ENCODE measurements around the gene PDE6B. TPM values are rescaled to one million over a fixed set of nuclear protein-coding genes. Genes with fewer than 3 reads are reported as not detected.
"Not testable (repeated sequence)": the region's sequence is repeated elsewhere in the genome, so short reads cannot be mapped to it uniquely, and the experiment has no call there.

Gene PDE6B
- polyA plus RNA-seq, 2 donors: 0.41 to 0.89 TPM

GRCh38 chr4:687971-688853 lies 62.8 kb downstream of the PDE6B start:
- peaks cover 0 to 2% of the 10 kb centered on the region in 2 donors for H3K36me3 ChIP-seq (ENCODE audit: control insufficient read depth in 2 of 2, insufficient read depth in 2 of 2, low read length in 1 of 2)
- H3K4me3 ChIP-seq (ENCODE audit: low read depth in 1 of 2, low read length in 2 of 2): peak overlapping the region; percentile 39 to 52
- peaks cover 6 to 32% of the 10 kb centered on the region in 2 donors for H3K4me1 ChIP-seq (ENCODE audit: control insufficient read depth in 2 of 2, insufficient read depth in 2 of 2, low read length in 1 of 2)
- H3K27me3 ChIP-seq (ENCODE audit: control insufficient read depth in 1 of 2, insufficient read depth in 2 of 2, low read length in 2 of 2): no peaks in the 10 kb centered on the region
- H3K9me3 ChIP-seq (ENCODE audit: control insufficient read depth in 2 of 2, insufficient read depth in 1 of 2, low read depth in 1 of 2, low read length in 1 of 2): no peaks in the 10 kb centered on the region
- H3K27ac ChIP-seq (ENCODE audit: low read depth in 2 of 2, low read length in 1 of 2): peak overlapping the region; percentile 71 to 78
- 65% methylated on average over 26 of the region's 26 CpGs for WGBS, 2 donors

GRCh38 chr4:688854-689681 lies 63.7 kb downstream of the PDE6B start, which contains the start of gene SLC49A3:
SLC49A3 (minus strand) TSS chr4:689151; CDS start chr4:689127, 24 bp downstream.
- Histone ChIP-seq H3K27me3 (ENCODE audit: control insufficient read depth in 1 of 2, insufficient read depth in 2 of 2, low read length in 2 of 2) (no peaks in the 10 kb centered on the region), H3K4me1 (ENCODE audit: control insufficient read depth in 2 of 2, insufficient read depth in 2 of 2, low read length in 1 of 2) (peaks cover 6 to 28% of the 10 kb centered on the region in 2 donors), H3K36me3 (ENCODE audit: control insufficient read depth in 2 of 2, insufficient read depth in 2 of 2, low read length in 1 of 2) (peaks cover 0 to 2% of the 10 kb centered on the region in 2 donors), H3K4me3 (ENCODE audit: low read depth in 1 of 2, low read length in 2 of 2) (peak within 1 kb of the TSS; percentile 39 to 52), H3K9me3 (ENCODE audit: control insufficient read depth in 2 of 2, insufficient read depth in 1 of 2, low read depth in 1 of 2, low read length in 1 of 2) (no peaks in the 10 kb centered on the region), H3K27ac (ENCODE audit: low read depth in 2 of 2, low read length in 1 of 2) (peak within 1 kb of the TSS; percentile 30 to 78)
- 12 to 16% methylated on average over 42 to 59 of the region's 59 CpGs for WGBS, 2 donors

- Histone ChIP-seq H3K4me1 (ENCODE audit: control insufficient read depth in 2 of 2, insufficient read depth in 2 of 2, low read length in 1 of 2) (peaks cover 6 to 26% of the 10 kb centered on the region in 2 donors), H3K4me3 (ENCODE audit: low read depth in 1 of 2, low read length in 2 of 2) (peak overlapping the region in 1 of 2 donors; percentile 52), H3K27ac (ENCODE audit: low read depth in 2 of 2, low read length in 1 of 2) (peak overlapping the region; percentile 30 to 78), H3K9me3 (ENCODE audit: control insufficient read depth in 2 of 2, insufficient read depth in 1 of 2, low read depth in 1 of 2, low read length in 1 of 2) (no peaks in the 10 kb centered on the region), H3K36me3 (ENCODE audit: control insufficient read depth in 2 of 2, insufficient read depth in 2 of 2, low read length in 1 of 2) (peaks cover 0 to 2% of the 10 kb centered on the region in 2 donors), H3K27me3 (ENCODE audit: control insufficient read depth in 1 of 2, insufficient read depth in 2 of 2, low read length in 2 of 2) (no peaks in the 10 kb centered on the region)
- WGBS, 2 donors: 79 to 90% methylated on average over 8 of the region's 8 CpGs
These were observed 64.3 kb downstream of the PDE6B start for GRCh38 chr4:689723-690122.

GRCh38 chr4:692771-693554 lies 67.6 kb downstream of the PDE6B start:
- Histone ChIP-seq H3K27ac (ENCODE audit: low read depth in 2 of 2, low read length in 1 of 2) (no peak overlapping the region), H3K27me3 (ENCODE audit: control insufficient read depth in 1 of 2, insufficient read depth in 2 of 2, low read length in 2 of 2) (no peaks in the 10 kb centered on the region), H3K9me3 (ENCODE audit: control insufficient read depth in 2 of 2, insufficient read depth in 1 of 2, low read depth in 1 of 2, low read length in 1 of 2) (no peaks in the 10 kb centered on the region), H3K36me3 (ENCODE audit: control insufficient read depth in 2 of 2, insufficient read depth in 2 of 2, low read length in 1 of 2) (peaks cover 0 to 2% of the 10 kb centered on the region in 2 donors), H3K4me3 (ENCODE audit: low read depth in 1 of 2, low read length in 2 of 2) (no peak overlapping the region), H3K4me1 (ENCODE audit: control insufficient read depth in 2 of 2, insufficient read depth in 2 of 2, low read length in 1 of 2) (peaks cover 2 to 8% of the 10 kb centered on the region in 2 donors)
- WGBS, 2 donors: 78 to 79% methylated on average over 32 of the region's 32 CpGs

GRCh38 chr4:694341-694940 lies 69.1 kb downstream of the PDE6B start:
- not testable (repeated sequence) for H3K4me1 ChIP-seq (ENCODE audit: control insufficient read depth in 2 of 2, insufficient read depth in 2 of 2, low read length in 1 of 2); H3K27ac ChIP-seq (ENCODE audit: low read depth in 2 of 2, low read length in 1 of 2); H3K9me3 ChIP-seq (ENCODE audit: control insufficient read depth in 2 of 2, insufficient read depth in 1 of 2, low read depth in 1 of 2, low read length in 1 of 2); H3K27me3 ChIP-seq (ENCODE audit: control insufficient read depth in 1 of 2, insufficient read depth in 2 of 2, low read length in 2 of 2); H3K4me3 ChIP-seq (ENCODE audit: low read depth in 1 of 2, low read length in 2 of 2); H3K36me3 ChIP-seq (ENCODE audit: control insufficient read depth in 2 of 2, insufficient read depth in 2 of 2, low read length in 1 of 2)
- WGBS, 2 donors: 83 to 89% methylated on average over 12 of the region's 12 CpGs

GRCh38 chr4:699816-700580 lies 74.6 kb downstream of the PDE6B start:
- H3K27me3 ChIP-seq (ENCODE audit: control insufficient read depth in 1 of 2, insufficient read depth in 2 of 2, low read length in 2 of 2): no peaks in the 10 kb centered on the region
- H3K27ac ChIP-seq (ENCODE audit: low read depth in 2 of 2, low read length in 1 of 2): peak overlapping the region; percentile 61 to 76
- 81 to 86% methylated on average over 27 of the region's 27 CpGs for WGBS, 2 donors
- H3K4me1 ChIP-seq (ENCODE audit: control insufficient read depth in 2 of 2, insufficient read depth in 2 of 2, low read length in 1 of 2): no peaks in the 10 kb centered on the region
- no peaks in the 10 kb centered on the region for H3K9me3 ChIP-seq (ENCODE audit: control insufficient read depth in 2 of 2, insufficient read depth in 1 of 2, low read depth in 1 of 2, low read length in 1 of 2)
- H3K4me3 ChIP-seq (ENCODE audit: low read depth in 1 of 2, low read length in 2 of 2): no peak overlapping the region
- H3K36me3 ChIP-seq (ENCODE audit: control insufficient read depth in 2 of 2, insufficient read depth in 2 of 2, low read length in 1 of 2): no peaks in the 10 kb centered on the region

- no peak overlapping the region for H3K4me3 ChIP-seq (ENCODE audit: low read depth in 1 of 2, low read length in 2 of 2)
- no peaks in the 10 kb centered on the region for H3K9me3 ChIP-seq (ENCODE audit: control insufficient read depth in 2 of 2, insufficient read depth in 1 of 2, low read depth in 1 of 2, low read length in 1 of 2)
- H3K27ac ChIP-seq (ENCODE audit: low read depth in 2 of 2, low read length in 1 of 2): no peak overlapping the region
- WGBS, 2 donors: 74 to 81% methylated on average over 16 of the region's 16 CpGs
- peaks cover 0 to 2% of the 10 kb centered on the region in 2 donors for H3K4me1 ChIP-seq (ENCODE audit: control insufficient read depth in 2 of 2, insufficient read depth in 2 of 2, low read length in 1 of 2)
- no peaks in the 10 kb centered on the region for H3K36me3 ChIP-seq (ENCODE audit: control insufficient read depth in 2 of 2, insufficient read depth in 2 of 2, low read length in 1 of 2)
- no peaks in the 10 kb centered on the region for H3K27me3 ChIP-seq (ENCODE audit: control insufficient read depth in 1 of 2, insufficient read depth in 2 of 2, low read length in 2 of 2)
These were observed 75.4 kb downstream of the PDE6B start for GRCh38 chr4:700587-701264.

- Histone ChIP-seq H3K9me3 (ENCODE audit: control insufficient read depth in 2 of 2, insufficient read depth in 1 of 2, low read depth in 1 of 2, low read length in 1 of 2) (no peaks in the 10 kb centered on the region), H3K27ac (ENCODE audit: low read depth in 2 of 2, low read length in 1 of 2) (no peak overlapping the region), H3K36me3 (ENCODE audit: control insufficient read depth in 2 of 2, insufficient read depth in 2 of 2, low read length in 1 of 2) (no peaks in the 10 kb centered on the region), H3K4me1 (ENCODE audit: control insufficient read depth in 2 of 2, insufficient read depth in 2 of 2, low read length in 1 of 2) (peaks cover 7 to 9% of the 10 kb centered on the region in 2 donors), H3K27me3 (ENCODE audit: control insufficient read depth in 1 of 2, insufficient read depth in 2 of 2, low read length in 2 of 2) (no peaks in the 10 kb centered on the region), H3K4me3 (ENCODE audit: low read depth in 1 of 2, low read length in 2 of 2) (no peak overlapping the region)
- 73 to 77% methylated on average over 7 of the region's 7 CpGs for WGBS, 2 donors
These were observed 77.3 kb downstream of the PDE6B start for GRCh38 chr4:702618-703048.
